ENCODE data around the gene MPHOSPH8.

The MPHOSPH8 gene, protein sequence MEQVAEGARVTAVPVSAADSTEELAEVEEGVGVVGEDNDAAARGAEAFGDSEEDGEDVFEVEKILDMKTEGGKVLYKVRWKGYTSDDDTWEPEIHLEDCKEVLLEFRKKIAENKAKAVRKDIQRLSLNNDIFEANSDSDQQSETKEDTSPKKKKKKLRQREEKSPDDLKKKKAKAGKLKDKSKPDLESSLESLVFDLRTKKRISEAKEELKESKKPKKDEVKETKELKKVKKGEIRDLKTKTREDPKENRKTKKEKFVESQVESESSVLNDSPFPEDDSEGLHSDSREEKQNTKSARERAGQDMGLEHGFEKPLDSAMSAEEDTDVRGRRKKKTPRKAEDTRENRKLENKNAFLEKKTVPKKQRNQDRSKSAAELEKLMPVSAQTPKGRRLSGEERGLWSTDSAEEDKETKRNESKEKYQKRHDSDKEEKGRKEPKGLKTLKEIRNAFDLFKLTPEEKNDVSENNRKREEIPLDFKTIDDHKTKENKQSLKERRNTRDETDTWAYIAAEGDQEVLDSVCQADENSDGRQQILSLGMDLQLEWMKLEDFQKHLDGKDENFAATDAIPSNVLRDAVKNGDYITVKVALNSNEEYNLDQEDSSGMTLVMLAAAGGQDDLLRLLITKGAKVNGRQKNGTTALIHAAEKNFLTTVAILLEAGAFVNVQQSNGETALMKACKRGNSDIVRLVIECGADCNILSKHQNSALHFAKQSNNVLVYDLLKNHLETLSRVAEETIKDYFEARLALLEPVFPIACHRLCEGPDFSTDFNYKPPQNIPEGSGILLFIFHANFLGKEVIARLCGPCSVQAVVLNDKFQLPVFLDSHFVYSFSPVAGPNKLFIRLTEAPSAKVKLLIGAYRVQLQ

DNA sequence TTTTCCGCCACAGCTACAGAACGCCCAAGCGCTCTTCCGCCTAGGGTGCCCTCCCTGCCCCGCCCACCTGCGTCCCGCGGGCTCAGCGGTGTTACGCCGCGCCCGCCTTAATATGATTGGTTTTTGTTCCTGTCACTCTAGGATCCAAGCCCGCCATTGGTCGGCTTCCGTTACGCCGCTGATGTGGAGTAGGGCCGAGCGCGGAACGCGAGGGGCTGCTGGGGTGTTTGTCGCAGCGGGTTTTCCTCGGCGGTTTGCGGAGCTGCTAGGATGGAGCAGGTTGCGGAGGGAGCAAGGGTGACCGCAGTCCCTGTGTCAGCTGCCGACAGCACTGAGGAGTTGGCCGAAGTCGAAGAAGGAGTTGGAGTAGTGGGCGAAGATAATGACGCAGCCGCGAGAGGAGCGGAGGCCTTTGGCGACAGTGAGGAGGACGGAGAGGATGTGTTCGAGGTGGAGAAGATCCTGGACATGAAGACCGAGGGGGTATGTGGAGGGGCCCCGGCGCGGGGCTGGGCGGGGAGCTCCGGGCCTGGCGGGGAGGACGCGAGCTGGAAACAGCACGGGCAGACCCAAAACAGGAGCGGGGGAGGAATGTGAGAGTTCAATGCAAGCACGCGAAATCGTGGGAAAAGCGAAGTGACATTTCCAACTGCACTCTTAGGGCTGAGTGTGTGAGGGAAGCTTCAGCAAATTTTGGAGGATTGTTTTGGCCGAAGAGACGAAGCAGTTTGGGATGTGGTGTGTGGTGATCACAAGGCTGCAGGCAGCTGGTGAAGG, at the start of gene MPHOSPH8:
MPHOSPH8 (plus strand) TSS at position 181 of the 777 bp plus-strand sequence; CDS start at position 271, 90 bp downstream.
- peak; percentile 83 to 89 for DNase-seq (ENCODE audit: low read depth in 1 of 2, low spot score in 1 of 2)

DNA sequence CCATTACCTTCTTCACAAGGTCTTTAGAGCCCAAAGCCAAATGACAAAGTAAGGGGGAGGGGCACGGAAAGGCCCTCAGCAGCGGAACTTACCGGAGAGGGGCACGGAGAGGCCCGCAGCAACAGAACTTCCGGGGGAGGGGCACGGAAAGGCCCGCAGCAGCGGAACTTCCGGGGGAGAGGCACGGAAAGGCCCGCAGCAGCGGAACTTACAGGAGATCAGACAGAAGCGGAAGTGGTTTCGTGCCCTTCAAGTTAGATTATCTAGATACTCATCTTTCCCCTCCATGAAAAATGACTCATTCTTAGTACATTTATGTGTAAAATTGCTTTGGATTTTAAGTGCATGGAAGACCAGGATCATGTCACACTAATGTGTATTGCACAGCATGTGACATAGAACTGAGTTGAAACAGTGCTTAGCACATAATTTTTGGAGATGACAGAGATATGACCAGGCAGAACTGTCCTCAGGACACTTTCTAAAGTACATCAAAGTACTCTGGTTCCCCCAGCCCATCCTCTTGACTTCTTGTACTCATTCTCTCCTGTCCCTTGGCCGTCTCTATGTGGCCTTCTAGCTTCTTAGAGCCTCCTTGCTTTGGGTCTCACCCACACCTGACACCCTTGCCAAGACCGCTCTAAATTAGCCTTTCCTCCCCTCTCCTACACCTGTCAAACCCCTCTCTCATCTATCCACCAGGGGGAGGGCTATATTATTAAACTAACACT, 46.4 kb upstream of the MPHOSPH8 start:
- peak; percentile 52 to 61 for DNase-seq (ENCODE audit: low read depth in 1 of 2, low spot score in 1 of 2)

GRCh38 chr13:19587635-19588300, 45.7 kb upstream of the MPHOSPH8 start:
- DNase-seq (ENCODE audit: low read depth in 1 of 2, low spot score in 1 of 2), result no peak

DNA sequence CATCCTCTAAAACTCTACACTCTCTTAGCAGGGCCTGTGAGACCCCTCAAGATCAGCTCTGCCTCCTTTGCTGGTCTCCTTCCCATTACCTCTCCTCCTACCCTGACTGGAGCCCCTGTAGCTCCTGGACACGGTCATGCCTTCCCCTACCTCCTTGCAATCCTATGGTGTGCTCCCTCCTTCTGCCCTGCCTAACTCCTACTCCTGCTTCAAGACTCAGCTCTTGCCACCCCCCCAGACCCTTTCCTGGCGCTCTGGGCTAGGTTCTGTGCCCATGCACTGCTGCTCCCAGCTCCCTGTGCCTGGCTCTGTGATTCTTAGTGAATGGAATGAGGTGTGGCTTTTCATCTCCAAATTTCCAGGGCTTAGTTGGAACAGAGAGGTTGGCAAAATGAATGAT, 44.1 kb upstream of the MPHOSPH8 start:
- DNase-seq (ENCODE audit: low read depth in 1 of 2, low spot score in 1 of 2), result no peak

- DNase-seq (ENCODE audit: low read depth in 1 of 2, low spot score in 1 of 2), result no peak
Measured at GRCh38 chr13:19590423-19590822, 43.0 kb upstream of the MPHOSPH8 start.

GRCh38 chr13:19591864-19592263, 41.6 kb upstream of the MPHOSPH8 start:
- no peak for DNase-seq (ENCODE audit: low read depth in 1 of 2, low spot score in 1 of 2)

- no peak for DNase-seq (ENCODE audit: low read depth in 1 of 2, low spot score in 1 of 2)
Measured at GRCh38 chr13:19592657-19593180, 40.7 kb upstream of the MPHOSPH8 start.

DNA sequence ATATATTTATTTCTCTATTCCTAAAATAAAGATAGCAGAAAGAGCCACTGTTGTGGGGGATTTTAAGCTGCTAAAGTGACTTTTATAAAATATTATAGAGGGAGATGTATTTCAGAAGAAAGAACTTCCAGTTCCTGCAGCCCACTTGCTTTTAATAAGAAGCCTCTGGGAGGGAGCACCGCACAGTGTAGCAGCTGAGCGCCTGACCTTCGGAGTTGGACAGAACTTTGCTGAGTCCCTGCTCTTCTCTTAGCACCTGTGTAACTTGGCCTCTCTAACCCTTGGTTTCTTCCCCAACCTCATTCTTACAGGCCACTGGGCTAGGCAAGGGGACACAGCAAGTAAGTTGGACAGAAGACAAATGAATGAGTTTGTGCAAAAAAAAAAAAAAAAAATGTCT, 37.4 kb upstream of the MPHOSPH8 start:
- no peak for DNase-seq (ENCODE audit: low read depth in 1 of 2, low spot score in 1 of 2)

DNA sequence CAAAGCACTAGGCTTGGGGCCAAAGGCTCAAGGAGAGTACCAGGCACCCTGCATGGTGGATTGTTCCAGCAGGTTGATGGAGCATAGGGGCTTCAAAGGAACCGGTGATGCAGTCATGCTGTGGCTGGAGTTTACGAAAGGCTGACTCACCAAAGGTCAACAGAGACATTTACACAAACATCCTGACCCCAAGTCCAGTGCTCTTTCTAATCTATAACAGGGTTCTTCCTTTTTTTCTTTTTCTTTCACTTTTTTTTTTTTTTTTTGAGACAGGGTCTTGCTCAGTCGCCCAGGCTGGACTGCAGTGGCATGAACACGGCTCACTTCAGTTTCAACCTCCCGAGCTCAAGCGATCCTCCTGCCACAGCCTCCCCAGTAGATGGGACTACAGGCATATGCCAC, 36.5 kb upstream of the MPHOSPH8 start:
- no peak for DNase-seq (ENCODE audit: low read depth in 1 of 2, low spot score in 1 of 2)

GRCh38 chr13:19597523-19597922, 35.9 kb upstream of the MPHOSPH8 start:
- DNase-seq (ENCODE audit: low read depth in 1 of 2, low spot score in 1 of 2), result no peak

DNA sequence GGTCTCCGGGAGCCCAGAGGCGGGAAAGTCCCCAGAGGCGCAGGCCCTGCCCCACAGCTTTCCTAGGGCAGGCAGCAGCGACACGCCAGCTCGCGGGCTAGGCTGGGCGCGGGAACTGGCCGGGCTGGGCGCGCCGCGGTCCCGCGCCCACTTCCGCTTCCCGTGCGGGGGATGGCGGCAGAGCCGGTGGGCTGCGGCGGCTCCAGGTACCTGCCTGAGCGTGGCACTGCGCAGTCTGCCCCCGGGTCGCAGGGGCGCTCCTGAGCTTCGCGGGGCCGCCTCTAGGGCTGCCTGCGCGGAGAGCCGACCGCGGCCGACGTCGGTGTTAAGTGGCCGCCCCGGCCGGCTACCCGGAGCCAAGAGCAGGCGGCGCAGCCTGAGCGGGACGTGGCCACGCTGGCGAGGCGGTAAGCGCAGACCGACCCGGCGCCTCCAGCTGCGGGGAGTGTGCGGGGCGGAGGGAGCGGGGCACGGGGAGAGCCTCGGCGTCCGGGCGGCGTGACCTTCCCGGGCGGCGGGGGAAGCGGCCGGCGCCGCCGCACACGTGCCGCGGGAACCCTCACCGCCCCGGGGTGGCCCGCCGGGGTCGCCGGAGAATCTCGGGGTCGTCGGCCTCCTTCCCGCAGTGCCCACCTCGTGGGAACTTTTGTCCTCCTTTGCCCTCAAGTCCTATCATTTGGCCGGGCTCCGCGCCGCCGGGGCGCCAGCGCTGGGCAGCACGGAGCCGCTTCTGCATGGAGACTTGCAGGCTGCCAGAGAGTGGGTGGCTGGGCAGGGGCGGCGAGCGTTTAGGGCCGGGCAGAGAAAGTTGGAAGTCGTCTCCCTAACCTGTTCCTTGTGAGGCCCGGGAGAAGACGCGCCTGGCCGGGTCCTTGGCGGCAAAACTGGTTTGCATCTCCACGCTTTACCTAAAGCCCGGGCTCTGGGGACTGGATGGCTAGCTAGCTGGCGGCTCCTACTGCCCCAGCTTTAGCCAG, 31.4 kb upstream of the MPHOSPH8 start:
- peak in 1 of 2 donors; percentile 3 for DNase-seq (ENCODE audit: low read depth in 1 of 2, low spot score in 1 of 2)

DNA sequence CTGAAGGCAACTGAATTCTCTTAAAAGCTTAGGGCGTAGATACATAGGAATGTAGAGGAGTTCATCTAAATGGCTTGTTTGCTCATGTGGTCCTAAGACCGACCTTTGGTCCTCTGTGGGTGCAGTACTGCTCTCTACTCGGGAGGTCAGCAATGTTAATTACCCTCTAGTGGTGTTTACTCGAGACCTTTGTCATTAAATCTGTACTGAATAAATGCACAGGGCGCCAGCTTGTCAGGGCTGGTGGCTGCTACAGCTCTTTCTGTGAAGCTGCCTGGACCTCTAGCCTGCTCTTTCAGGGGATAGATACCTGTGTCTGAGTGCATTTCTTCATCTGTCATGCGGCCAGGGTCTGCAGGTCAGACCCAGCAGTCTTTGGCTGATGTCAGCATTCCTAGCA, 29.2 kb upstream of the MPHOSPH8 start:
- DNase-seq (ENCODE audit: low read depth in 1 of 2, low spot score in 1 of 2), result no peak

DNA sequence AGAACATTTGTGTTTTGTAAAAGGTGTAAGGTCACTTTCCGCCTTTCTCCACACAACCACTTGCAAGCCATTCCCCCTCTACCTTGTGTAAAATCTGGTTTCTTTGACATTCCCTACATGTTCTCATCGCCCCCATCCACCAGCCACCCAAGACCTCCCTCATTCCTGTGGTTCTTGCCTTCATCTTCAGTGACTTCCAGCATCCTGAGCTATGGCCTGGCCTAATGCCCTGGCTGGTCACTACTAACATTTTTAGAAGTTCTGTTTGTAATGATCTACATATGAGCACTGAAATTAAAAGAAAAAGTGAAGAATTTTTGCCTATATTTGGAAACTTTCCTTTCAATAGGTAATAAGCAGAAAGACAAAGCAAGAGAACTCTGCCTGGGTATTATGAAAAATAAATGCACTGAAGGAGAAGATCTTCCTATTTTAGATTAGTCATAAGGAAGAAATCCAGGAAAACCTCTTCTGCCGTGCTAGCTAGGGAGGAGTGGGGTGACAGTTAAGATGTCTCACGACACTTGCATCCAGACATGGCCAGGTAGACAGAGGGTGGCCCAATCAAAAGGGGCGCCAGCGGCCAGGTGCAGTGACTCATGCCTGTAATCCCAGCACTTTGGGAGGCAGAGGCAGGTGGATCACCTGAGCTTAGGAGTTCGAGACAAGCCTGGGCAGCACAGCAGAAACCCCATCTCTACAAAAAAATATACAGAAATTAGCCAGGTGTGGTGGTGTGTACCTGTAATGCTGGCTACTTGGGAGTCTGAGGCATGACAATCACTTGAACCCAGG, 28.1 kb upstream of the MPHOSPH8 start:
- no peak for DNase-seq (ENCODE audit: low read depth in 1 of 2, low spot score in 1 of 2)

DNA sequence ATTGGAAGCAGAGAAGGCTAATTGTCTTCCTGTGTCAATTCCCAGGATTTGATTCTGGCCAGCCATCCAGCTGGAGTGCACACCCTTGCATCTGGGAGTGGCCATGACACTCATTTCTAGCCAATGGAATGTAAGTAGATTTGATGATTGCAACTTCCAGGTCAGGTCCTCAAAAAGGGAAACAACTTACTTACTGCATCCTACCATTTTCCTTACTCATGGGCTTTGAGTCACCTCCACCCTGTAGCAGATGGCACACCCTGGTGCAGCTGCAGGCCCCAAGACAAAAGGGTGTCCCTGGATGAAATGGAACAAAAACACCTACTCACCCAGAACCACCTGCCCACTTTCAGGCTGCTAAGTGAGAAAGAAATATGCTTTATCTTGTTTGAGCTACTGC, 27.3 kb upstream of the MPHOSPH8 start:
- no peak for DNase-seq (ENCODE audit: low read depth in 1 of 2, low spot score in 1 of 2)

GRCh38 chr13:19606737-19607136, 26.7 kb upstream of the MPHOSPH8 start:
- DNase-seq (ENCODE audit: low read depth in 1 of 2, low spot score in 1 of 2), result no peak

- no peak for DNase-seq (ENCODE audit: low read depth in 1 of 2, low spot score in 1 of 2)
Measured at GRCh38 chr13:19607523-19608078, 25.9 kb upstream of the MPHOSPH8 start.

- DNase-seq (ENCODE audit: low read depth in 1 of 2, low spot score in 1 of 2), result no peak
Measured at GRCh38 chr13:19618977-19619376, 14.5 kb upstream of the MPHOSPH8 start.

- DNase-seq (ENCODE audit: low read depth in 1 of 2, low spot score in 1 of 2), result no peak
Measured at GRCh38 chr13:19622193-19622592, 11.3 kb upstream of the MPHOSPH8 start.

Measured in activated T-helper 1 cell treated with anti-CD3 and anti-CD28 coated beads, Interleukin-2, amount 50 U/mL, for 16 hours (primary cell).